ENCODE data around the gene TBC1D22A.

TBC1D22A gene

GRCh38 chr22:46894851-46895640 is 132.6 kb downstream of the TBC1D22A start:
- no peak for TF ChIP-seq JUND (IDR thresholded peaks at IDR 0.05; ENCODE audit: low read depth)
- in situ Hi-C loops (cut with HindIII; ENCODE audit: low pct_unique_long_range_greater_than_20kb, low sequenced_read_pairs), result no loop called here
- no peak for DNase-seq (ENCODE audit: low read depth in 1 of 2, low spot score in 1 of 2)

- no peak for TF ChIP-seq JUND (IDR thresholded peaks at IDR 0.05; ENCODE audit: low read depth)
- in situ Hi-C loops (cut with HindIII; ENCODE audit: low pct_unique_long_range_greater_than_20kb, low sequenced_read_pairs), result no loop called here
- no peak for DNase-seq (ENCODE audit: low read depth in 1 of 2, low spot score in 1 of 2)
Observed at GRCh38 chr22:46895753-46896152, 133.3 kb downstream of the TBC1D22A start.

- no peak for TF ChIP-seq JUND (IDR thresholded peaks at IDR 0.05; ENCODE audit: low read depth)
- in situ Hi-C loops (cut with HindIII; ENCODE audit: low pct_unique_long_range_greater_than_20kb, low sequenced_read_pairs), result no loop called here
- DNase-seq (ENCODE audit: low read depth in 1 of 2, low spot score in 1 of 2), result no peak
Observed at GRCh38 chr22:46896166-46896565, 133.7 kb downstream of the TBC1D22A start.

GRCh38 chr22:46896568-46897245 is 134.3 kb downstream of the TBC1D22A start:
- no peak for TF ChIP-seq JUND (IDR thresholded peaks at IDR 0.05; ENCODE audit: low read depth)
- in situ Hi-C loops (cut with HindIII; ENCODE audit: low pct_unique_long_range_greater_than_20kb, low sequenced_read_pairs), result no loop called here
- no peak for DNase-seq (ENCODE audit: low read depth in 1 of 2, low spot score in 1 of 2)

DNA sequence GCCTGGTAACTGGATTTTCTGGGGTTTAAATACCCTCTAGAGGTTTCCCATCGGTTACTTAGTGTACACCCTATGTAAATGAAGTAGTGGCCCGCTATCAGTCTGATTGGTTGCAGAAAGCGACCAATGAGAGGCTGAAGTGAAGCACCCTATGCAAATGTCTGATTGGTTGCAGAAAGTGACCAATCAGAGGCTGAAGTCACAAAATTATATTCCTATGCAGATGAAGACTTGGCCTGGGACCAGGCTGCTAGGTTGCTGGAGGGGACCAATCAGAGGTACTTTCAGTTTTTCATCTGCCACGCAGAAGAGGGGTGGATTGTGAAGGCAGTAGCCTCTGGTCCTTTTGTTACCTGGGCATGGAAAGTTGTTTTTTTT is 134.8 kb downstream of the TBC1D22A start:
- no peak for TF ChIP-seq JUND (IDR thresholded peaks at IDR 0.05; ENCODE audit: low read depth)
- in situ Hi-C loops (cut with HindIII; ENCODE audit: low pct_unique_long_range_greater_than_20kb, low sequenced_read_pairs), result no loop called here
- DNase-seq (ENCODE audit: low read depth in 1 of 2, low spot score in 1 of 2), result peak in 1 of 2 experiments; percentile 49

DNA sequence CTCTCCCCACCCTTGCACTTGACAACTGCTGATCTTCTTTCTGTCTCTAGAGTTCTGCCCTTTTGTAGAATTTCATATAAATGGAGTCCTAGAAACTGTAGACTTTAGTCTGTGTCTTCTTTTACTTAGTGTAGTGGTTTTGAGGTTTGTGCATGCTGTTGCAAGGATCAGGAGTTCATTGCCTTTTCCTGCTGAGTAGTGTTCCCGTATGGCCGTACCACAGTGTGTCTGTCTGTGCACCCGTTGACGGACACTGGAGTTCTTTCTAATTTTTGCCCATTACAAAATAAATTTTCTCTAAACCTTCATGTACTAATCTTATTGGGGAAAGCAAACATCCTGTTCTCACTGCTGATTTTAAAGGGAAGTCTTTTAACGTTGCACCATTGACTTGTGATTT is 138.1 kb downstream of the TBC1D22A start:
- TF ChIP-seq JUND (IDR thresholded peaks at IDR 0.05; ENCODE audit: low read depth), result no peak
- no peak for DNase-seq (ENCODE audit: low read depth in 1 of 2, low spot score in 1 of 2)
- in situ Hi-C loops (cut with HindIII; ENCODE audit: low pct_unique_long_range_greater_than_20kb, low sequenced_read_pairs), result no loop called here

DNA sequence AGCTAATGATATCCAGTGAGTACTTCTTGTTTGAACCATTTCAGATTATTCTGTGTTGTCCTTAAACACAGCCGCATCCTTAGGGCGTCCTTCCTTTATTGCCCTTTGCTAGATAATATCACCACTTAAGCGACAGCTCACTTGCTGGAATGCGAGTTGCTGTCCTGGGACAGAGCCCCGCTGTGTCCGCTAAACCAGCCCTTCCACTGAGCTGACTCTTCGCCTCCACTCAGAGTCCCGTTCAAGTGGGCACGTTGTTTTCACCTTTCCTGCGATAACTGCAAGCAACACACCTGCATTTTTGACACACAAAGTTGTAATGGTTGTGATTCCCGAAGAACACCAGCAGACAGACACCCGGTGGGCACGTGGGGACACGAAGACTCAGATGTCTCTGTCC is 140.0 kb downstream of the TBC1D22A start:
- in situ Hi-C loops (cut with HindIII; ENCODE audit: low pct_unique_long_range_greater_than_20kb, low sequenced_read_pairs), result no loop called here
- peak in 1 of 2 experiments; percentile 41 for DNase-seq (ENCODE audit: low read depth in 1 of 2, low spot score in 1 of 2)
- no peak for TF ChIP-seq JUND (IDR thresholded peaks at IDR 0.05; ENCODE audit: low read depth)

DNA sequence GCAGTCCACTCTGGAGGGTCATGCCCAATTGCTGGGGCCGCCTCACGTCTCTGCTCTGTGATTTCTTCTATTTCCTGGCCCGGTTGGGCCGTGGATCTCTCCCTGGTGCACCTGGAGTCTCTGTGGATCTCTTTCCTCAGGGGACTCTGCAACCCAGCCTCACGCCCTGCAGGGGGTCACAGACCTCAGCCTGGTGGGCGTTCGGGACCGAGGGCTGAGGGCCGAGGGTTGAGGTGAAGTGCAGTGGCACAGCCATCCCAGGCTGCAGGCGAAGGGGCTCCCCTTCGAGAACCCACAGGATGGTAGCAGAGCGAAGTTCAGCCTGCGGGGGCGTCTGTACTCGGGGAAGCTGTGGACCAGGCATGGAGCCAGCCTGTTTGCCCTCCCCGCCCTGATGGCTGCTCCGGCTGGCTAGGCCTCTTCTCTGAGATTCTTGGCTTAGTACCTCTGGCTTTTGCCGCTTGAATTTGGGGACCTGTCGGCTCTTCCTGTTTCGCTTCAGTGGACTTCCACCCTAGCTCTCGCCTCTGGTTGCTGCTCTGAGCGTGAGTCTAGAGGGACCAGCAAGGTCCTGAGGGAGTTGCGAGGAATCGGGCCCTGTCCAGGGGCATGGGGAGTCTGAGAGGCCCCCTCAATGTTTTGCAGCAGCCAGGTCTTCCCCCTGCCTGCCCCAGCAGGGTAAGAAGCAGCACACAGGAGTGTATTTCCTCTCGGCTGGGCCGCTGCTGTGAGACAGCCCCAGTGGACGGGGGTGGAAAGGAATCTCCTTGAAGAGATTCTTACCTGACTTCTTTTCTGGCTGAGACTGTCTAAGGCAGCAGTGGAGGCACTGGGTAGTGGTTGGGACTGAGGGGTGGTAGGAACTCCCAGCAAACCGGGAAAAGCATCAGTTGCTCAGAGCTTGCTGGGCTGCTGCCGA is 140.8 kb downstream of the TBC1D22A start:
- DNase-seq (ENCODE audit: low read depth in 1 of 2, low spot score in 1 of 2), result no peak
- in situ Hi-C loops (cut with HindIII; ENCODE audit: low pct_unique_long_range_greater_than_20kb, low sequenced_read_pairs), result no loop called here
- no peak for TF ChIP-seq JUND (IDR thresholded peaks at IDR 0.05; ENCODE audit: low read depth)

DNA sequence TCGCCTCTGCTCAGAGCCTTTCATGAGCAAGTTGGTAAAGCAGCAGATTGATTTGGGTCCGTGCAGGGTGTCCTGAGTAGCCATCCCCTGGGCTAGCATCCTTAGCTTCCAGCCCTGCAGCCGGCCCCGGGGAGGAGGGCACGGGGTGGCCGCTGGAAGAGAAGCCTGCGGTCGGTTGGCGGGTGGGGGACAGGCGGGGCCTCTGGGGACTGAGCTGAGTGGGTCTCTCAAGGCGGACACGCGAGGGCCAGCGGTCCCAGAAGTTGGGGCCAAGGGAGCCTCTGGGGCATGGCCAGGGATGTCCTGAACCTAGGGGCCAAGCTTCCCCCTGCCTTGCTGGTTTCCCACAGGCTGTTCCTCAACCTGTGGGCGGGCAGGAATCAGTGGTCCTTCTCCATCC is 143.0 kb downstream of the TBC1D22A start:
- no peak for DNase-seq (ENCODE audit: low read depth in 1 of 2, low spot score in 1 of 2)
- in situ Hi-C loops (cut with HindIII; ENCODE audit: low pct_unique_long_range_greater_than_20kb, low sequenced_read_pairs), result no loop called here
- TF ChIP-seq JUND (IDR thresholded peaks at IDR 0.05; ENCODE audit: low read depth), result no peak

DNA sequence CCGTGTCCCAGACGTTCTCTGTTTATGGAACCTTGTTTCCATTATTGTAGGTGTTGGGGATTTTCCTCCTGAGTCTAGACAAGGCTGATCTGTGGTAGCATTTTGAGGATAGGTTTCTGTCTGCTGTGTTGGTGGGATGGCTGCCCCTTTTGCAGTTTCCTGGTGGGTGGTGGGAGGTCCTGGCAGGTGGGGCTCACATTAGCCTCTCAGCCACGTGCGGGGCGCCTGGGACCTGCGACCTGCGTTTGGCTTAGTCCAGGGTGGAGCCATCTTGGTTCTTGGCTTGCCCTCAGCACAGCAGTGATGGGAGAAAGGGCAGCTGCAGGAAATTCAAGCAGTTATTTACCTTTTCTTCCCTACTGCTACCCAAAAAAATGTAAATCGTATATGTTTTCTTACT is 143.4 kb downstream of the TBC1D22A start:
- DNase-seq (ENCODE audit: low read depth in 1 of 2, low spot score in 1 of 2), result no peak
- in situ Hi-C loops (cut with HindIII; ENCODE audit: low pct_unique_long_range_greater_than_20kb, low sequenced_read_pairs), result no loop called here
- no peak for TF ChIP-seq JUND (IDR thresholded peaks at IDR 0.05; ENCODE audit: low read depth)

DNA sequence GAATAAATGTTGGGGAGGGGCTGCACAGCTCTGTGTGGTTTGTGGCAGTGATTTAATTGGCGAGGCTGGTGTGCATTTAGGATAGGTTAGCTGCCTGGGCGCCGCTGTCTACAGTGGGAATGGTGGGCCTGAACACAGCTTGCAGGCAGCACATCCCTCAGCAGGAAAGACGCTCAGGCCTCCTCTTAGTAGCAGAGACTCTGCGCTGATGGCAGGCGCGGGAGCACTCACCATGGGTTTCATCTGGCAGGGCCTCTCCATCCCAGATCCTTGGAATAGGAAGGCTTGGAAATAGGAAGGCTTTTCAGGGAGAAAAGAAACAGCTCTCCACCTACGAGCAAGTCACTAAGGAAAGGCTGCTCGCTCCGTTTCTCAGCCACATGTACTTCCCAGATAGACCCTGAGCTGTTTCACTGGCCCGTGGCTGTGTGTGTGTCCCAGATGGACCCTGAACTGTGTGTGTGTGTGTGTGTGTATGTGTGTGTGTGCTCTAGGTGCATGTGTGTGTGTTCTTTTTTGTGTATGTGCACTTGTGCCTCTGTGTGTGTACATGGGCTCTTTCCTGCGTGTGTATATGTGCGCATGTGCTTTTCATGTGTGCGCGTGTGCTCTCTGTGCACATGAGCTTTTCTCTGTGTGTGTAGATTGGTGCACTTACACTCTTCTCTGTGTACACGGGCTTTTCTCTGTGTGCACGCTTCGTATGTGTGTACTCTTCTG is 144.0 kb downstream of the TBC1D22A start:
- in situ Hi-C loops (cut with HindIII; ENCODE audit: low pct_unique_long_range_greater_than_20kb, low sequenced_read_pairs), result no loop called here
- DNase-seq (ENCODE audit: low read depth in 1 of 2, low spot score in 1 of 2), result no peak
- no peak for TF ChIP-seq JUND (IDR thresholded peaks at IDR 0.05; ENCODE audit: low read depth)

Data from T47D (cell line).